Measurements from ENCODE around the gene AQP10.
A peak's percentile ranks its signal among the peaks of the same experiment; 100 is the strongest.

AQP10 gene

DNA sequence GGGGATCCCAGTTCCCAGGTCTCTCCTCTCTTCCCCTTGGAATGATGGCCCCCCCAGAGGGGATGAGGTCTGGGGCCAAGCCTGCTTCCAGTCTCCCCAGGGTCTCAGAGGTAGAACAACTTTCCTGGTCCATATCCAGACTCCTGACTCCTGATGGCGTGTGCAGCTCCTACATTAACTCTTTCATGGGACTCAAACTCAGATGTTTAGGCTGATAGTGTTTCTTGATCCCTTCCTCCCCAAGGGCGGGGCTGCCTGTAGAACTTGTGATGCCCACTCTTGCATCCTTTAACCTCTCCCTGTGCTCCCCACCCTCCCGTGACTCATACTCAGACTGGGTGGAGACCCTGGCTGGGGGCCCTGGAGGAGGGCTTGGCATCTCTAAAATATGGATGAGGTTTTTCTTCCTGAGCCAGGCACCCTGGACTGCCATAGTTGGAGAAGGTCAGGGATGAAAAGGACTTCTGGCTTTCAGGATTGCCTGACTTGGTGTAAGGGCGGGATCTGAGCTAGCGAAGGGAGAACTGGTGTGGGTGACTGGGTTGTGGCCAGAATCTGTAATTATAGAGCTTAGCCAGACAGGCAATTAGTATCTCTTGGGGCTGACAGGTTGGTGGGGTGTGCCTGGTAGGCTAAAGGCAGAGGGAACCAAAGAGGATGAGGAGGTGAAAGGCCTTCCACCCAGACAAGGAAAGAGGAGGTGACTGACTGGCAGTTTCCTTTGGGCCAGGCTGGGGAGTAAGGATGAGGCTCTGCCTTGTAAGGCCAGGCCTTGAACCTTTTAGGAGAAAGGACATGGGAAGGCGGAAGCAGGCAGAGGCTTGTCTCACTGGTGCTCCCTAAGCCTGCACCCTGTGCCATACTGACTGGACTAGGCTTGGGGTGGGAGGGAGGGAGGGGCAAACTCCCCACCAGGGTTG, 5.9 kb downstream of the AQP10 start:
- TF ChIP-seq, protein P1, sequence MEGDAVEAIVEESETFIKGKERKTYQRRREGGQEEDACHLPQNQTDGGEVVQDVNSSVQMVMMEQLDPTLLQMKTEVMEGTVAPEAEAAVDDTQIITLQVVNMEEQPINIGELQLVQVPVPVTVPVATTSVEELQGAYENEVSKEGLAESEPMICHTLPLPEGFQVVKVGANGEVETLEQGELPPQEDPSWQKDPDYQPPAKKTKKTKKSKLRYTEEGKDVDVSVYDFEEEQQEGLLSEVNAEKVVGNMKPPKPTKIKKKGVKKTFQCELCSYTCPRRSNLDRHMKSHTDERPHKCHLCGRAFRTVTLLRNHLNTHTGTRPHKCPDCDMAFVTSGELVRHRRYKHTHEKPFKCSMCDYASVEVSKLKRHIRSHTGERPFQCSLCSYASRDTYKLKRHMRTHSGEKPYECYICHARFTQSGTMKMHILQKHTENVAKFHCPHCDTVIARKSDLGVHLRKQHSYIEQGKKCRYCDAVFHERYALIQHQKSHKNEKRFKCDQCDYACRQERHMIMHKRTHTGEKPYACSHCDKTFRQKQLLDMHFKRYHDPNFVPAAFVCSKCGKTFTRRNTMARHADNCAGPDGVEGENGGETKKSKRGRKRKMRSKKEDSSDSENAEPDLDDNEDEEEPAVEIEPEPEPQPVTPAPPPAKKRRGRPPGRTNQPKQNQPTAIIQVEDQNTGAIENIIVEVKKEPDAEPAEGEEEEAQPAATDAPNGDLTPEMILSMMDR (IDR thresholded peaks at IDR 0.05; ENCODE audit: extremely low read depth, missing control alignments) = no peak
- no peak for DNase-seq (ENCODE audit: low spot score)

DNA sequence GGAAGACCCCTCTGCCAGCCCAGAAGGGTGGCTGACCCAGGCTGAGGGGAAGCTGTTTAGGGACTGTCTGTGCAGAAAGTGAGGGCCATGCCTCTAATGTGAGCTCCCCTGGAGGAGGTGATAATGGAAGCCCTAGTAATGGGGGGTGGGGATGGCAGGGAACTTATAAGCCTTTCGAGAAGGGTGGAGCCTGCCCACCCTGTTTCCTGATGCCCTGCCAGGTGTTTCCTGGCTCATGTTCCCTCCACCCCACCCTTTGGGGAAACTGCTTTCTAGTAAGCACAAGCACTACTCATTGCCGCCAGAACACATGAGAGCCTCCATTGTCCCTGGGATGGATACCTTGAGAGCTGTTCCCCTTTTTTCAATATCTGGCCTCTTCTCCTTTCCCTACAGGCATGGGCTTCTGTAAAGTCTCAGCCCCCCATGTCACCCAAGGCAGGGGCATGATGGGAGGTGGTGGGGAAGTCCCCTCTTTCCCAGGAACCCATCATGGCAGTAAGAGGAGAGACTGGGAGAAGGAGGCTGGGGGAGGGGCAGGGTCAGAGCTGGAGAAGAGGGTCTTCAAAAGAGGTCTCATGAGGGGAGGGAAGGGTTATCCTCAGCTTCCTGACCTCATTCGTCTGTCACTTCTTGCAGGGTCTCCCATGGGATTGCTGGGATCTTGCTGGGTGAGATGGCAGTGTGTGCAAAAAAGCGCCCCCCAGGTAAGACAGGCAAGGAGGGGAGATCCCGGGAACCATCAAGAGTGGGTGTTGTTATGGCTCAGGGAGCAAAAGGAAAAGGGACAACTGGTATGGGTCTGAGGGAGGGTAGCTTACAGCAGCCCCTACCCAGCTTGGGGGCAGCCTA, 6.8 kb downstream of the AQP10 start:
- DNase-seq (ENCODE audit: low spot score) = peak; percentile 51
- TF ChIP-seq, protein P1 (IDR thresholded peaks at IDR 0.05; ENCODE audit: extremely low read depth, missing control alignments) = no peak

DNA sequence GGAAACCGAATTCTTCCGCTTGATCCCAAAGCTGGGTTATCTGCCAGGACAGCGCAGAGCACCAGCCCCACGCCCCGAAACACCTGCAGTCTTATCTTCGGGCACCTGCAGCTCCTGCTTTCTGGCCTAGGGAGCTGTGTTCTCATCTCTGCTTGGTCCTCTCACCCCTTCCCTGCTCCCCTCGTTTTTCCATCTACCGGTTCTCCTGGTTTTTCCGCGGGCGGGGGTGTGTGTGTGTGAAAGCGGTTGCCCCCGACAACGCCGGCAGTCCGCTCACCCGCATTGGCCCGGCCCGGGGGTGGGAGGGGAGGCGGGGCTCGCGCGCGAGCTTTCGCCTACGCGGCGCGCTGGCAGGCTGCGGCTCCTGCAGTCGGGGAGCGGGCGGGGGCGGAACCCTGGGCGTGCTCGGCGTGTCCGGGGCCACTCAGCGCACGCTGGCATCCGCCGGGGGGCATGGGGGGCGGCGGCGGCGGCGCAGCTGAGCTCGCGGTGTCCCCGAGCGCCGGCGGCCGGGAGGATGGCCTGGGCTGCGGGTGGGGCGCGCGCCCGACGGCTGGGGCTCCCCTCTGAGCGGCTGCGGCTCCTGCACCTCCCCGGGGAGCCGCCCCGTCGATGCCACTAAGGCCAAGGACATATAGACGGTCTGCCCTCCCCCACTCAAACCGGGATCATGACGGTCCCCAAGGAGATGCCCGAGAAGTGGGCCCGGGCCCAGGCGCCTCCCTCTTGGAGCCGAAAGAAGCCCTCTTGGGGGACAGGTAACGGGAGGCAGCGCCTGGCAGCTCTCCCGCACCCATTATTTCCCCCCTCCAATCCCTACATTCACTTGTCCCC, 7.6 kb downstream of the AQP10 start:
- TF ChIP-seq, protein P1 (IDR thresholded peaks at IDR 0.05; ENCODE audit: extremely low read depth, missing control alignments) = no peak
- DNase-seq (ENCODE audit: low spot score) = peak; percentile 92

GRCh38 chr1:154329152-154329521, 8.2 kb downstream of the AQP10 start:
- TF ChIP-seq, protein P1 (IDR thresholded peaks at IDR 0.05; ENCODE audit: extremely low read depth, missing control alignments) = no peak
- DNase-seq (ENCODE audit: low spot score) = no peak

DNA sequence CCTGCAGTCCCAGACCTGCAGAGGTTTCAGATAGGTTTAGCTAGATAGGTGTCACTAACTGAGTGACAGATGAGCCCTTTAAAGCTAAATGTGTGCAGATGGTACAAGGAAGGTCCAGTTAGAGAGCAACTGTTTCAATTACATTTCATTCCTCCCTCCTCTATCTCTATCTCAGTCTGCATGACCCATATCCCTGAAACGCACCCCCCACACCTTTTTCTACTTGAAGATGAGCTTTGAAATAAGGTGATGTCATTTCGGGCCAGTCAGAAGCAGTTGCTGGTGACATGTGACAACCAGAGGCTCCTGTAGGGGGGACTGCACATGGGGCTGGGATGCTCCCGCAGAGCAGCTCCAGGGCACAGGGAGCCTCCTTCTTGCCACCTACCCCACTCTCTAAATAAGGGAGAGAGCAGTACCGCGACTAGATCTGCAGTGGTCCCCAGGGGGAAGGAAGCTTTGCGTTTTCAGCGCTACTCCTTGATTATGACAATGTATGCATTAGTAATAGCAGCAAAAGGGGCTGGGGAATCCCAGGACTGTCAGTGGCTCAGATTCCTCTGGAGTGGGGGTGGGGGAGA, 8.7 kb downstream of the AQP10 start:
- TF ChIP-seq, protein P1 (IDR thresholded peaks at IDR 0.05; ENCODE audit: extremely low read depth, missing control alignments) = no peak
- no peak for DNase-seq (ENCODE audit: low spot score)

DNA sequence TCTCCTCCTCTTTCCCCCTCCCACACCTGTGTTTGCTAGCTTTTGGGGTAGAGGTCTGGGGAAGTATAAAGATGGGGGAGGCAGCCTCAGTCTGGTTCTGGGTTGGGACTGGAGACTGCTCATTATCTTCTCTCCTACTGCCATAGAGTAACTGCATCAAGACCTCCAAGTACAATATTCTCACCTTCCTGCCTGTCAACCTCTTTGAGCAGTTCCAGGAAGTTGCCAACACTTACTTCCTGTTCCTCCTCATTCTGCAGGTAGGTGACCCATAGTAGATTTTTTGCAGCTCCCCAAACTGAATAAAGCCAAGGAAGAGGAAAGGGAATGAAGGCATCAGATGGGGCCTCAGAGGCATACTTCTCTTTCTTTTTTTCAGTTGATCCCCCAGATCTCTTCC, 9.8 kb downstream of the AQP10 start:
- no peak for DNase-seq (ENCODE audit: low spot score)
- TF ChIP-seq, protein P1 (IDR thresholded peaks at IDR 0.05; ENCODE audit: extremely low read depth, missing control alignments) = no peak

Data from GM20000 (cell line).